Neutrophil (primary cell): ENCODE measurements around the gene LARGE1.

Experiments used
- H3K27ac ChIP-seq: fragments of 200-600 bp; sonication (generic); 2 replicates; pipeline ENCODE4 v1.5.1; 2016; ENCODE audit warnings: mild to moderate bottlenecking, moderate library complexity
- H3K27me3 ChIP-seq: fragments of 200-600 bp; sonication (generic); 2 replicates; pipeline ENCODE4 v1.6.0; 2016; ENCODE audit warnings: mild to moderate bottlenecking
- H3K36me3 ChIP-seq: fragments of 200-600 bp; sonication (generic); 2 replicates; pipeline ENCODE4 v1.5.1; 2017
- H3K4me1 ChIP-seq, 2 experiments: fragments of 200-600 bp in 1 of 2; sonication (generic) in 1 of 2; 1 replicate in 1 of 2; 2 replicates in 1 of 2; pipeline versions ENCODE4 v1.5.1 to v1.6.1; 2013 to 2016; ENCODE audit warnings: low read depth in 1 of 2, low read length in 1 of 2, mild to moderate bottlenecking in 1 of 2, moderate library complexity in 1 of 2; ENCODE audit not compliant: control insufficient read depth in 1 of 2, insufficient read depth in 1 of 2
- H3K4me3 ChIP-seq, 2 experiments: fragments of 200-600 bp in 1 of 2; sonication (generic) in 1 of 2; 1 replicate in 1 of 2; 2 replicates in 1 of 2; pipeline ENCODE4 v1.5.1; 2013 to 2016; ENCODE audit warnings: low read depth in 1 of 2, low read length in 1 of 2, mild to moderate bottlenecking in 1 of 2, moderate library complexity in 1 of 2
- H3K9me3 ChIP-seq: fragments of 200-600 bp; sonication (generic); 2 replicates; pipeline ENCODE4 v1.5.1; 2016
- TF ChIP-seq, protein P1 (sequence below): fragments of 200-600 bp; sonication (generic); IDR thresholded peaks from 2 replicates; pipeline ENCODE4 v1.5.1; 2016; ENCODE audit warnings: antibody characterized with exemption

The LARGE1 gene

DNA sequence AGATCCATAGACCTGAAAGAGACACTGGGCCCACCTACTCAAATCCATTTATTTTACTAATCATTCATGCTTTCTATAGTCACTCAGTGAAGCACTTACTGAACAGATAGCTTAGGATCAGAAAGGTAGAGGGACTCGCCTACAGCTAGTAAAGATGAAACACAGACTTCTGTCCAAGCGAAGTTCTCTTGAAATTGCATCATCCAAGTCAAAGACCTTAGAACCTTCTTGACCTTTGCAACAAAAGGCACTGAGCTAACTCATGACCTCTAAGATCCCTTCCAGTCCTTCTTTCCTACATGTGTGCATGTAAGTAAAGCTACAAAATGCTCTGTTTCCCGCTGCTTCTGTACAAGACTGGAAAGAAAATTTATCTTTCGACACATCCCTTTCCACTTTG lies 377.6 kb downstream of the LARGE1 start:
- Histone ChIP-seq H3K27me3 (no peaks in the 10 kb centered on the region), H3K9me3 (no peaks in the 10 kb centered on the region), H3K4me1 (peaks cover 0 to 4% of the 10 kb centered on the region in 2 experiments), H3K27ac (no peak overlapping the region), H3K4me3 (no peak overlapping the region), H3K36me3 (no peaks in the 10 kb centered on the region)
- TF ChIP-seq, protein P1, sequence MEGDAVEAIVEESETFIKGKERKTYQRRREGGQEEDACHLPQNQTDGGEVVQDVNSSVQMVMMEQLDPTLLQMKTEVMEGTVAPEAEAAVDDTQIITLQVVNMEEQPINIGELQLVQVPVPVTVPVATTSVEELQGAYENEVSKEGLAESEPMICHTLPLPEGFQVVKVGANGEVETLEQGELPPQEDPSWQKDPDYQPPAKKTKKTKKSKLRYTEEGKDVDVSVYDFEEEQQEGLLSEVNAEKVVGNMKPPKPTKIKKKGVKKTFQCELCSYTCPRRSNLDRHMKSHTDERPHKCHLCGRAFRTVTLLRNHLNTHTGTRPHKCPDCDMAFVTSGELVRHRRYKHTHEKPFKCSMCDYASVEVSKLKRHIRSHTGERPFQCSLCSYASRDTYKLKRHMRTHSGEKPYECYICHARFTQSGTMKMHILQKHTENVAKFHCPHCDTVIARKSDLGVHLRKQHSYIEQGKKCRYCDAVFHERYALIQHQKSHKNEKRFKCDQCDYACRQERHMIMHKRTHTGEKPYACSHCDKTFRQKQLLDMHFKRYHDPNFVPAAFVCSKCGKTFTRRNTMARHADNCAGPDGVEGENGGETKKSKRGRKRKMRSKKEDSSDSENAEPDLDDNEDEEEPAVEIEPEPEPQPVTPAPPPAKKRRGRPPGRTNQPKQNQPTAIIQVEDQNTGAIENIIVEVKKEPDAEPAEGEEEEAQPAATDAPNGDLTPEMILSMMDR, result no peak

DNA sequence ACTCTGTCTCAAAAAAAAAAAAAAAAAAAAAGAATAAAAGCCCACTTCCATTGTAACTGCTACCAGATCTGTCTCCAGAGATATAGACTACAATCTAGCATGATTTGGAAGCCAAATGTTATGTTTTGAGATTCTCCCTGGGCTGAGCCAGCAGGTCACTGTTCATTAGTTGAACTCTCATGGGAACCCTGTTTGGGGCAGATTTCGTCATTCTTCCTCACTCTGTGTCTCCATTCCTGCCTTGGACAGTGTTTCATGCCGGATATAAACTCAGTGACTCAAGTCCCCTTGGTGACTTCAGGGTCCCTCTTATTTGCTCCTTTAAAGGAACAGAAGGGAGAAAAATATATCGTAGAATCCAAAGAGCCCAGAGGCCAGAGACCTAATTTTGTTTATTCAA lies 378.1 kb downstream of the LARGE1 start:
- Histone ChIP-seq H3K4me1 (peaks cover 0 to 4% of the 10 kb centered on the region in 2 experiments), H3K27me3 (no peaks in the 10 kb centered on the region), H3K27ac (no peak overlapping the region), H3K36me3 (no peaks in the 10 kb centered on the region), H3K4me3 (no peak overlapping the region), H3K9me3 (no peaks in the 10 kb centered on the region)
- TF ChIP-seq, protein P1, result no peak

DNA sequence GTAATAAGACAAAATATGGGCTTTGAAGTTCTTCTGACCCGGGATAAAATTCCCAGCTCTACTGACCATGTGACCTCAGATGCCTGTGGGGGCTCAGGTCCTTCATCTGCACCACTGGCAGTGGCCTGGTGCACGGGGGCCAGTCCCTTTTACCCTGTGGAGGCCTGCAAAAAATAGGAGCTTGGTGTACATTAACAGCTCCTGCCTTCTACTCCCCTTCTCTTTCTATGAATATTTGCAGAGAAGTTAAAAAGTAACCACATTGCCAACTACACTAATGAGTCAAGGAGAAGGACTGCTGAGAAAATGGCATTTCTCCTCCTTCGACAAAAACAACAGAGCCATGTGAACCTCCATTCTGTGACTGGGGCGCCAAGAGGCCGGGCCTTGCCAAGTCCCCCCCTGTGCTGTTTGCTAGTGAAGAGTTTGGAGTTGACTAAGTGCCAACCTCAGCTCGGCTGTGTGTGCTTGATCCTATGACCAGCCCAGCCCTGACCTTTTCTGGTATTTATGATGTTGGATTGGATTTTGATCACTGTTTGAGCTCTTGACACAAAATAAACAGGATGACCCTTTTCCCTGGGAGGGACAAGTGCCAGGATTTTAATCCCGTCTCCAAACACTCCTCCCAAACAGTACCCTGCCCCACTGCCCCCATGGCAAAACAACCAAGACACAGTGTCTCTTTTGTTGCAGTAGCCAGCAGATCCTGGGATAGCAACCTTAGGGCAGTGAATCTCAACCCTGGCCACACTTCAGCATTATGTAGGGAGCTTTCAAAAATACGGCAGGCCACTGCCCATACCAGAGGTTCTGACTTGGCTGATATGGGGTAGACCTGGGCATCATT lies 380.1 kb downstream of the LARGE1 start:
- no peak overlapping the region for H3K4me3 ChIP-seq
- peaks cover 0 to 4% of the 10 kb centered on the region in 2 experiments for H3K4me1 ChIP-seq
- no peaks in the 10 kb centered on the region for H3K9me3 ChIP-seq
- TF ChIP-seq, protein P1, result no peak
- H3K27me3 ChIP-seq, result no peaks in the 10 kb centered on the region
- no peak overlapping the region for H3K27ac ChIP-seq
- H3K36me3 ChIP-seq, result no peaks in the 10 kb centered on the region

DNA sequence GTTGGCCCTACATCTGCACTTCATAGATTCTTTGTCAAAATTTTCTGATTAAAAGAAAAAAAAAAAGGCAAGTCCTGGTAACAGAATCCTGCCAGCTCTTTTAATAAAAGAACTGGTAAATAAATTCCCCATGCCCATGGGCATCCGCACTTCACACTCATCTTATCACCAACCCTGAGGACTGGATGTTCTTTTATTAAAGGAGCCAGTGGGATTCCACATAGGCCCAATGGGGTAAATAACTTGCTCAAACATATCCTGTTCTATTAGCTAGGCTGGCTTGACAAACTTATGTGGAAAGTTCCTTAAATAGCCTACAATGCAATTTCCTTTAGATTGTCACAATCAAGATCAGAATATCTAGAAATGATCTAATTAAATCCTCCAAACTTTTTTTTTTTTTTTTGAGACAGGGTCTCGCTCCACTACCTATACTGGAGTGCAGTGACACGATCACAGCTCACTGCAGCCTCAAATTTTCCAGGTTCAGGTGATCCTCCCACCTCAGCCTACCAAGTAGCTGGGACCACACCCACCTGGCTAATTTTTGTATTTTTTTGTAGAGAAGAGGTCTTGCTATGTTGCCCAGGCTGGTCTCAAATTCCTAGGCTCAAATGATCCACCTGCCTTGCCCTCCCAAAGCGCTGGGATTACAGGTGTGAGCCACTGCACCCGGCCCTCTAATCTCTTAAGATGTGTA lies 380.9 kb downstream of the LARGE1 start:
- Histone ChIP-seq H3K4me3 (no peak overlapping the region), H3K27me3 (no peaks in the 10 kb centered on the region), H3K27ac (no peak overlapping the region), H3K4me1 (peaks cover 0 to 4% of the 10 kb centered on the region in 2 experiments), H3K36me3 (no peaks in the 10 kb centered on the region), H3K9me3 (no peaks in the 10 kb centered on the region)
- TF ChIP-seq, protein P1, result no peak

DNA sequence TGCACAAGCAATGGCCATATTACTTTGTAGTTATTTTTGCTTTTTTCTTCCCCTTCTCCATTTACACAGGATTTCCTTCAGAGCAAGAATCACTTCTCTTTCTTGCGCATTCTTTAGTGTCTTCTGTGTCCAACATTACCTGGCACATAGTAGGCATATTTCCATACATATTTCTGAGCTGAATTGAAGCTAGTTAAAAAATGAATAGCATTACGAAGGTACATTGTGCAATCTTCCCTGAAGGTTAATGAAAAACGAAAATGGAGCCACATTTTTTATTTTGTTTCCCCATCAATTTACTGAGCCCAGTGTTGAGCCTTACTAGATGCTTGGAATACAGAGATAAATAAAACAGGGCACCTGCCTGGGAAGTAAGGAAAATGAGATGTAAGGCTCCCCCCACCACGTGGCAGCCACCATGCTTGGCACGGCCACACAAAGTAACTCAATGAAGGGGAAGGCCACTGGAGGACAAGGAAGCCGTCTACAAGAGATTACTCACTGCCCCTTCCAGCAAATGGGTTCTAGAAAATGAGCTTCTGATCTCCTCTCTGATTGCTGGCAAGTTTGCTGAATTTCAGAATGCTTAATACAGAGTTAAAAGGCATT lies 381.9 kb downstream of the LARGE1 start:
- H3K36me3 ChIP-seq, result no peaks in the 10 kb centered on the region

More for the DNA sequence above, 381.9 kb downstream of the LARGE1 start:
- TF ChIP-seq, protein P1, result no peak
- no peaks in the 10 kb centered on the region for H3K9me3 ChIP-seq
- no peaks in the 10 kb centered on the region for H3K27me3 ChIP-seq
- H3K4me3 ChIP-seq, result no peak overlapping the region
- H3K4me1 ChIP-seq, result peaks cover 0 to 4% of the 10 kb centered on the region in 2 experiments
- H3K27ac ChIP-seq, result no peak overlapping the region
